Fibroblast of the conjunctiva (primary cell): ENCODE data around the gene TMEFF1.

ENCODE experiments used
- DNase-seq: peaks from one replicate; pipeline ENCODE4 v3.0.0-alpha.2; 2010; ENCODE audit warnings: low read depth

The TMEFF1 gene

GRCh38 chr9:100575765-100576386, 102.9 kb downstream of the TMEFF1 start:
- no peak for DNase-seq

GRCh38 chr9:100577776-100578448, 105.0 kb downstream of the TMEFF1 start, which contains the start of gene CAVIN4:
CAVIN4 (plus strand) TSS chr9:100578079; CDS start chr9:100578144, 65 bp downstream.
- DNase-seq, result no peak

GRCh38 chr9:100578610-100579009, 105.7 kb downstream of the TMEFF1 start:
- no peak for DNase-seq

GRCh38 chr9:100579665-100580064, 106.7 kb downstream of the TMEFF1 start:
- no peak for DNase-seq

DNA sequence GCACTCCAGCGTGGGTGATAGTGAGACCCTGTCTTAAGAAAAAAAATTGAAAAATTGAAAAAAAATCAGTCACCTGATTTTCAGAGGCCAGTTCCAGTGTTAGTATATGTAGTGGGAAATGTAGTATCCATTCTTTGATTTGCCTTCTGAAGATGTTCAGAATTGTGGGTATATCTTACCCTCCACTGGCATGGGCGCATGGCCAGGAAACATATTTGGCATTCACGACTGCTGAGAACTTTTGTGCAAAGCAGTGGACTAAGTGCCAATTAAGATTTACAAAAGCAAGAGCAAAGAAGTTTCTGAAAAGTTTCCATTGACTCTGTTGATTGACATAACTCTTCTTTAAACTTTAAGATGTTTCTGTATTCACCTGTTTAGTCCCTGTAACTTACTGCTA, 107.3 kb downstream of the TMEFF1 start:
- DNase-seq, result no peak

GRCh38 chr9:100581081-100581480, 108.1 kb downstream of the TMEFF1 start:
- no peak for DNase-seq

DNA sequence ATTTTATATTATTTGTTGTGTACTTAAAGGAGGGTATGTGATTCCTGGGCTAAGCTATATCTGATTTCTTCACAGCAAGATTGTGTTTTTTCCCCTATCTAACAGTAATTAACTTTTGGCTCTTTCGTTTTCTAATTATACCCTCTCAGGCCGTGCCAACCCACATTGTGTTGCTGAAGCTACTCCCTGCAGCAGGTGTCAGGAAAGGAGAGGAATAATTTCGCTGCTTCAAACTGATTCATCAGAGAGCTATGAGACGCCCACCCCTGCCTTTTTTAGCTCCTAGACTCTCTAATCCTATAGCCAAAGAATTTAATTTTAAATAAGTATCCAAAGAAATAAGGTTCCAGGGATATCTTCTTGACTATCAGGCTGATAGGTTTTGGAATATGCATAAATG, 108.7 kb downstream of the TMEFF1 start:
- no peak for DNase-seq

GRCh38 chr9:100583014-100583802, 110.3 kb downstream of the TMEFF1 start:
- DNase-seq, result no peak

DNA sequence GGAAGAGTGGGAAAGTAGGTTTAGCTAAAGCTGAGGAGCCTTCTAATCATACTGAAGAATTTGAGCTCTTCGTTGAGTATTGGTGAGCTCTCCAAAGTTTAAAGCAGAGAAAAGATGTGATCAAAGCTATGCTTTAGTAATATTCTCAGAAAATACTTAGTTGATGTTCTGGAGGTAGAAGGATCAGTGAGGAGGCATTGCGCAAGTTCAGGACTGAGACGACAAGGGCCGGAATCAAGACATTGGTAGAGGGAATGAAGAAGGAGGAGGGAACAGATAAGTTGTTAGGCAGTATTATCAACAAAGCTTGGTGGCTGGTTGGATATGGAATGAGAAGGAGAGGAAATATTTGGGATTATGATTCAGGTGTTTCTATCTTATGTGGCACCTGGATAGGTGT, 112.0 kb downstream of the TMEFF1 start:
- no peak for DNase-seq

DNA sequence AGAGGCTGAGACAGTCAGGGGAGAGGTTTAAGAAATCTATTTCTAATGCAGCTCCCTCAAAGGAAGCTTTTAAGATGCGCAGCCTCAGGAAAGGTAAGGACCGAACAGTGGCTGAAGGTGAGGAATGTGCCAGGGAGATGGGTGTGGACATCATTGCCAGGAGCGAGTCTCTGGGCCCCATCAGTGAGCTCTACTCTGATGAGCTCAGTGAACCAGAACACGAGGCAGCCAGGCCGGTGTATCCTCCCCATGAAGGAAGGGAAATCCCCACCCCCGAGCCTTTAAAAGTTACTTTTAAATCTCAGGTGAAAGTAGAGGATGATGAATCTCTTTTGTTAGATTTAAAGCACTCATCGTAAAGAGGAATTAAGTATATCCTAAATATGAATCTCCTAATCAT, 113.1 kb downstream of the TMEFF1 start:
- DNase-seq, result no peak

- DNase-seq, result no peak
Measured at GRCh38 chr9:100587375-100587774, 114.4 kb downstream of the TMEFF1 start.

GRCh38 chr9:100589582-100589981, 116.6 kb downstream of the TMEFF1 start:
- no peak for DNase-seq

DNA sequence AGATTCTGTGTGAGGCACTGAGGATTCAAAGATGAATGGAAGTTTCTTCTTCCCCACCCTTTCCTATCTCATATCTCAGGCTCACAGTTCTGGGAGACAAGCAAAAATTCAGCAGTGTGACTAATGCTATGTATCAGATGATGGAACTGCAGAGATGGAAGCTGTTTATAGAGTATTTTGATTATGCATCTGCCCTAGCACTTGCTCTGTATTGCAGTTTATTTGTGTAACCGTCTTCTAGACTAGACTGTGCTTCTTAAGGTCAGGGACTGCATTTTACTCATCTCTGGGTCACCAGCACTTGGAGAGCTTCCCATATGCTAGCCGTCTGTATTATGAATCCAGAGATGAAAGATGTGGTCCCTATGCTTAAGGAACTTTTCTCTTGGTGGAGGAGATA, 117.5 kb downstream of the TMEFF1 start:
- DNase-seq, result no peak

GRCh38 chr9:100591139-100591538, 118.2 kb downstream of the TMEFF1 start:
- no peak for DNase-seq

GRCh38 chr9:100591639-100592412, 118.9 kb downstream of the TMEFF1 start:
- no peak for DNase-seq

DNA sequence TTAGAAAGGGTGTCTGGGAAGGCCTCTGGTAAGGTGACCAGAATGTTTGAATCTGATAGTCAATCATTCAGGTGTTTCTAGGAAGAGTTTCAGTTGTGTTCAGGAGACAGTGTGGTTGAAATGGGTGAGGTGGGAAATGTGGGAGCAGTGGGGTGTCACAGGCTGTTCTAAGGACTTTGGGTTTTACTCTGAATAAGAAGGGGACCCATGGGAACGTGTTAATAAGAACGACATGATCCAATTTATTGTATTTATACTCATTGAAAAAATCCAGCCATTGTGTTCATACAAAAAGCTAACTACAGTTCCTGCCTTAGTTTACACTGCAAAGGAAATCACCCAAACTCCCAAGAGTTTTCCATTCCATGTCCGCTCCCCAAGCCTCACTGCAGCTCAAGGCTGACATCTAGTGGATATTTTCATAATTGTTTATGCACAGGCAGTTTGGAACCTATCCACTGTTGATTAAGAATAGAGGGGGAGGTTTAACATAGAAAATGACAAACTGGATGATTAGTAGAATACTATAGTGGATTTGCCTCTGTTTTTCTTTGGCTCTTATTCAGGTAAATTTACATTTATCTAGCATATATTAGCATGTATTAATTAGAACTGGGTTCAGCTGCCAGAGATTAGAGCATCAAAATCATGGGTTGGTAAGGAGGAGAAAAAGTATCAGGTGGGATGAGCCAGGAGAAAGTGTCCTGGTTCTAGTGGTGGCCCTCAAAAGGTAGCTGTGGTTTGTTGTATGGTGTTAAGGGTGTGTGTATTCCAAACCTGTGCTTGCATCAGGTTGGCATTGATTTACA, 122.6 kb downstream of the TMEFF1 start:
- DNase-seq, result peak; percentile 39

DNA sequence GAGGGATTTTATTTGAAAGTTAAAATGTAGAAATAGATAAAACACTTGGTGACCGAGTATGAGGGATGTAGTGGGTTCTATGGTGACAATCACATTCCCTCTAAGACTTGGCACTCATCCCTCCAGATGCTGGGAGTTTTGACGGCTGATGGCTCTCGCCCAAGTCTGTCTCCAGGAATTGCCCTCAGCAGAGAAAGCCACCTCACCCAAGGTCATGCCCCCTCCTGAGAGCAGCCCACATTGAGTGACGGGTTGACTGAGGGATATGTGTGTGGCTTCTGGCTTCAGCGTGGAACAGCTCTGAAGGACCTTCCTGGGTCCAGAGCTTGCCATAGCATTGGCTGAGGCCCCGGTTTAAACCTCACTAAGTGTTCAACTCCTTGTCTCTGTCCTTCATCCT, 124.3 kb downstream of the TMEFF1 start:
- DNase-seq, result no peak

- DNase-seq, result peak; percentile 45
Measured at GRCh38 chr9:100598641-100599145, 125.7 kb downstream of the TMEFF1 start.

DNA sequence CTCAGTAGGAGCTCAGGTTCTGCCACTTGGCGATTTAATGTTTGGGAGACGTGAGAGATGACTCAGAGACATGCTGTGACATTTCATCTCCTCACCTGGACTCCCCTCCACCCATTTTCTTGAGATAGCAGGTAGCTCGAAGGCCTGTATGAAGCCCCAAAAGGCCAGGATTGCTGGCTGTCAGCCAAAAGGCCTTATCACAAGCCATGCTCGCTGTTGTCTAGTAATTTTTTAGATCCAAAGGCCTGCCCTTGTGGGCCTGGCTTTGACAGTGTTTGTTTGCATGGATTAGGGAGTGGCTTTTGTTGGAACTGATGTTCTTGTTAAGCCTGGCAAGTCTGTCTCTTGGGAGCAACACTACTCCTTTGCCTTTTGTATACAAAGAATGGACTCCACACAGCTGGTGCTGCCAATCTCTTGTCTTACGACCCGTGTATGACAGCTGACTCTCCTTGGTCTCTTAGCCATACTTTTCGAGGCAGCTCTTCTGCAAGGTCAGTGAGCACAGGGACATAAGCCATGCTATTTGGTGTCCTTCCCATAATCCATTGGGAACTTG, 127.7 kb downstream of the TMEFF1 start:
- DNase-seq, result no peak

DNA sequence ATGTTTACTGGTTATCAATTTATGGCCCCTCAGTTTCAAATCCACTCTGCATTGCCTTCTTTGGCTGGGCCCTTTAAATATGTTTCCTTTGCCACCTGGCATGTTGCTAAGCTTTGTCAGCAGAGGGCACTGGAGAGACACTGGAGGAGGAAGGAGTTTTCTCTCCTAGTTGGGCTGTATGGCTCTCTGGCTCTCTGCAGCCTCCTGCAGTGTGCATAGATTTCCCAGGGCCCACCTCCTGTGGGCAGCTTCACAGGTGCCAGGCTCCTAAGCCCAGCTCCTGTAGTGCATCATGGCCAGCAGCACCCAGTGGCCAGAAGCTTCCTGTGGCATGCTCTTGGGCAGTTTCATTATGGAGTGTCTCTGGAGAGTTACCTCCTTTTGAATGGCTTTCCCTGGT, 128.3 kb downstream of the TMEFF1 start:
- no peak for DNase-seq

DNA sequence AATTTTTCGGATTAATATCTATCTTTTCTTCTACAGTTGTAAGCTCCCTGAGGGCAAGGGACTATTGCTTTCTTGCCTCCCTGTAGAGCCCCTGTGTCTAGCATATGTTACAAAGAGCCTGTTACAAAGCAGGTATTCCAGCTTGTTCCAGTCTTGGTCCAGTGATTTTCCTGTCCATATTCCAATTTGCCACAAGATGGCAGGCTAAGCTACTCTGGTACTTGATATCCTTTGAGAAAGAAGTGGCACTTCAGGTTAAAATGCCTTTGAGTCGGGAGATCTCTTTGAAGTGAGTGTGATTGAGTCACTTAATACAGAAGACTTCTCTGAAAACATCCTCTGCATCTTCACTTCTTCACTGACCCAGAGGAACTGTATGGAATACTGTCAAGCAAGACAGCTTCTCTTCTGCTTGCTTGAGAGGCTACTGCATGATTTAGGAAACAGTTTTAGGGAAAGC, 129.4 kb downstream of the TMEFF1 start:
- no peak for DNase-seq
